Natural killer cell (primary cell): Measurements from ENCODE around the gene VAMP3. TPM values are rescaled to one million over a fixed set of nuclear protein-coding genes. Genes with fewer than 3 reads are reported as not detected.
A peak's percentile ranks its signal among the peaks of the same experiment; 100 is the strongest.
"Not testable (repeated sequence)": the region's sequence is repeated elsewhere in the genome, so short reads cannot be mapped to it uniquely, and the experiment has no call there.

ENCODE experiments used
- ATAC-seq, 3 donors: fragments of 150-1000 bp in 2 of 3; fragments of 200-7000 bp in 1 of 3; cut with Tn5 transposase; 1 replicate in 1 of 3; 2 replicates in 2 of 3; pipeline ENCODE4 v1.10.0; 2021; ENCODE audit warnings: mild to moderate bottlenecking in 2 of 3, moderate library complexity in 2 of 3
- DNase-seq, 2 donors: peaks; one replicate each; pipeline versions ENCODE4 v3.0.0 to v3.0.0-alpha.2; 2013 to 2021; ENCODE audit warnings: mixed read lengths in 1 of 2
- H3K27ac ChIP-seq: one replicate; pipeline ENCODE4 v1.5.1; 2013; ENCODE audit warnings: mild to moderate bottlenecking, low read length
- H3K27me3 ChIP-seq: one replicate; pipeline ENCODE4 v1.6.1; 2013; ENCODE audit warnings: low read length; ENCODE audit not compliant: control insufficient read depth, insufficient read depth
- H3K36me3 ChIP-seq: one replicate; pipeline ENCODE4 v1.6.1; 2013; ENCODE audit warnings: low read length; ENCODE audit not compliant: control insufficient read depth, insufficient read depth
- H3K4me1 ChIP-seq: one replicate; pipeline ENCODE4 v1.6.1; 2013; ENCODE audit warnings: low read length; ENCODE audit not compliant: control insufficient read depth, insufficient read depth
- H3K4me3 ChIP-seq: one replicate; pipeline ENCODE4 v1.5.1; 2013; ENCODE audit warnings: low read length
- H3K9me3 ChIP-seq: one replicate; pipeline ENCODE4 v1.6.1; 2013; ENCODE audit warnings: low read length; ENCODE audit not compliant: control insufficient read depth, insufficient read depth
- H3K27ac Mint-ChIP-seq, 2 donors: one replicate each; pipeline ENCODE4 v1.8.0; 2022; ENCODE audit warnings: mild to moderate bottlenecking in 2 of 2, mixed read lengths in 2 of 2, moderate library complexity in 1 of 2
- H3K27me3 Mint-ChIP-seq, 2 donors: one replicate each; pipeline ENCODE4 v1.8.0; 2022; ENCODE audit warnings: low read depth in 2 of 2, mixed read lengths in 2 of 2
- H3K36me3 Mint-ChIP-seq: one replicate; pipeline ENCODE4 v1.8.0; 2022; ENCODE audit warnings: mixed read lengths
- H3K4me1 Mint-ChIP-seq, 2 donors: one replicate each; pipeline ENCODE4 v1.8.0; 2022; ENCODE audit warnings: mixed read lengths in 2 of 2
- H3K4me3 Mint-ChIP-seq: one replicate; pipeline ENCODE4 v1.8.0; 2022; ENCODE audit warnings: mild to moderate bottlenecking, moderate library complexity, mixed read lengths
- H3K9me3 Mint-ChIP-seq, 2 donors: one replicate each; pipeline ENCODE4 v1.8.0; 2022; ENCODE audit warnings: mixed read lengths in 2 of 2
- WGBS: methylation state at CpG from one replicate; pipeline ENCODE4 v1.1.7; 2013; ENCODE audit warnings: missing lambda C conversion rate; ENCODE audit not compliant: insufficient coverage; 5-methylcytosine and 5-hydroxymethylcytosine counted together
- intact Hi-C: fragments of 100-400 bp; cut with micrococcal nuclease; formaldehyde crosslinking; loops from one replicate; pipeline ENCODE4 v1.14.2; 2022
- total RNA-seq, 4 donors: library from RNA; stranded (reverse); fragments of 120-200 nt in 1 of 4; gene quantifications; one replicate each; pipeline versions ENCODE4 v1.2.3 to v1.2.4, GENCODE V29; 2013 to 2022
- TF ChIP-seq, protein P1 (sequence below): fragments of 200-600 bp; IDR thresholded peaks from one replicate; pipeline ENCODE4 v1.8.0; 2022; ENCODE audit warnings: antibody characterized with exemption

The VAMP3 gene
- total RNA-seq, 3 donors from 2014 or later (not counting 1 experiment from before 2014, with no cell fraction given): 86.9 to 110 (median 92.2) TPM

DNA sequence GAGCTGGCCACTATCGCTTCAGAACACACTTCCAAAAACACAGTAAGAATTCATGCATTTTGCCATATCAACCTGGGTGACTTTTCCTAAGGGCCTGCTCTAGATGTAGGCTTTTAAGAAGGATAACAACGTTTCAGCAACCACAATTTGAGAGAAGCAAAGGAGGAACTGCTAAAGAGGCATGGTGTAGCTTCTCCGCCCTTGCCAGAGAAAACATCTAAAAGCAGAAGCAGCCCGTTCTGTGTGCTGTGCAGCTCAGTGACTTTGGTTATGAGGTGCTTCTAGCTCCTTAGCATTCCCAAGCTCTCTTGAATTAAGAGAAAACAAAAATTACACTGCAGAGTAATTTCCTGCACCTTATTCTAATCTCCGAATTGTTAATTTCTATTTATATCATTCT lies 15.7 kb downstream of the VAMP3 start:
- Mint-ChIP-seq H3K27me3 (no peaks in the 10 kb centered on the region), H3K4me3 (no peak overlapping the region), H3K4me1 (peaks cover 13 to 18% of the 10 kb centered on the region in 2 donors), H3K27ac (peak overlapping the region in 1 of 2 donors; percentile 53), H3K36me3 (peaks cover 25% of the 10 kb centered on the region), H3K9me3 (peaks cover 0 to 6% of the 10 kb centered on the region in 2 donors)
- no peak overlapping the region for H3K27ac ChIP-seq
- TF ChIP-seq, protein P1, sequence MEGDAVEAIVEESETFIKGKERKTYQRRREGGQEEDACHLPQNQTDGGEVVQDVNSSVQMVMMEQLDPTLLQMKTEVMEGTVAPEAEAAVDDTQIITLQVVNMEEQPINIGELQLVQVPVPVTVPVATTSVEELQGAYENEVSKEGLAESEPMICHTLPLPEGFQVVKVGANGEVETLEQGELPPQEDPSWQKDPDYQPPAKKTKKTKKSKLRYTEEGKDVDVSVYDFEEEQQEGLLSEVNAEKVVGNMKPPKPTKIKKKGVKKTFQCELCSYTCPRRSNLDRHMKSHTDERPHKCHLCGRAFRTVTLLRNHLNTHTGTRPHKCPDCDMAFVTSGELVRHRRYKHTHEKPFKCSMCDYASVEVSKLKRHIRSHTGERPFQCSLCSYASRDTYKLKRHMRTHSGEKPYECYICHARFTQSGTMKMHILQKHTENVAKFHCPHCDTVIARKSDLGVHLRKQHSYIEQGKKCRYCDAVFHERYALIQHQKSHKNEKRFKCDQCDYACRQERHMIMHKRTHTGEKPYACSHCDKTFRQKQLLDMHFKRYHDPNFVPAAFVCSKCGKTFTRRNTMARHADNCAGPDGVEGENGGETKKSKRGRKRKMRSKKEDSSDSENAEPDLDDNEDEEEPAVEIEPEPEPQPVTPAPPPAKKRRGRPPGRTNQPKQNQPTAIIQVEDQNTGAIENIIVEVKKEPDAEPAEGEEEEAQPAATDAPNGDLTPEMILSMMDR: no peak
- H3K27me3 ChIP-seq: no peaks in the 10 kb centered on the region
- 57% methylated on average over 4 of the region's 5 CpGs for WGBS
- DNase-seq (no peak), ATAC-seq (no peak)
- H3K4me1 ChIP-seq: peaks cover 24% of the 10 kb centered on the region
- no peak overlapping the region for H3K4me3 ChIP-seq
- peaks cover 7% of the 10 kb centered on the region for H3K36me3 ChIP-seq
- H3K9me3 ChIP-seq: peaks cover 8% of the 10 kb centered on the region
- intact Hi-C loops: loop anchor here (10.0 kb wide), 1 partner anchor 1002 kb away; the partner anchor contains the start of gene CAMTA1

- H3K27ac Mint-ChIP-seq: no peak overlapping the region
- Histone ChIP-seq H3K4me1 (peaks cover 3% of the 10 kb centered on the region), H3K9me3 (peaks cover 8% of the 10 kb centered on the region), H3K27ac (no peak overlapping the region), H3K27me3 (no peaks in the 10 kb centered on the region), H3K36me3 (peaks cover 7% of the 10 kb centered on the region), H3K4me3 (no peak overlapping the region)
- no peaks in the 10 kb centered on the region for H3K27me3 Mint-ChIP-seq
- DNase-seq: no peak
- H3K9me3 Mint-ChIP-seq: peaks cover 0 to 6% of the 10 kb centered on the region in 2 donors
- H3K4me3 Mint-ChIP-seq: no peak overlapping the region
- intact Hi-C loops: loop anchor here (10.0 kb wide), 1 partner anchor 1005 kb away; the partner anchor contains the start of gene CAMTA1
- ATAC-seq: no peak
- peaks cover 26% of the 10 kb centered on the region for H3K36me3 Mint-ChIP-seq
- TF ChIP-seq, protein P1: no peak
- peaks cover 0 to 4% of the 10 kb centered on the region in 2 donors for H3K4me1 Mint-ChIP-seq
- 86% methylated on average over 4 of the region's 5 CpGs for WGBS
These were observed 18.7 kb downstream of the VAMP3 start for GRCh38 chr1:7789828-7790227.

GRCh38 chr1:7791027-7791426 lies 19.9 kb downstream of the VAMP3 start:
- H3K4me1 ChIP-seq, H3K27ac Mint-ChIP-seq, H3K36me3 ChIP-seq, H3K4me3 ChIP-seq, H3K4me3 Mint-ChIP-seq, intact Hi-C loops, H3K27me3 Mint-ChIP-seq, H3K9me3 ChIP-seq, DNase-seq, H3K9me3 Mint-ChIP-seq, H3K4me1 Mint-ChIP-seq, H3K27me3 ChIP-seq, ATAC-seq, H3K27ac ChIP-seq: not testable (repeated sequence)
- 97% methylated on average over 3 of the region's 3 CpGs for WGBS
- H3K36me3 Mint-ChIP-seq: peaks cover 26% of the 10 kb centered on the region

DNA sequence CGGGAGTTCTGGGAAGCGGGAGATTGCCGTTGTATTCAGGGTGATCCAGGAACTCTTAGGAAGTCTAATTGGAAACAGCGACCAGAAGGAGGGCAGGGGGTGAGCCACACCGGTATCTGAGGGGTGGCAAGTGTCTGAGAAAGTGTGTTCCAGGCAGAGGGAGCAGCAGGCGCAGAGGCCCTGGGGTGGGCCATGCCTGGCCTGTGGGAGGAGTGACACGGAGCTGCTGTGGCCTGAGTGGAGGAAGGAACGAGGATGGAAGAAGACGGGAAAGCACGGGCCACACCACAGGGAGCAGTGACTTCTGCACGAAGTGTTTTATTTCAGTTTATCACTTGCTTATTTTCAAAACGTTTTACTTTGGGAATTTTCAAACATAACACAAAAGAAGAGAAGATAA lies 24.3 kb downstream of the VAMP3 start:
- intact Hi-C loops: no loop called here
- Mint-ChIP-seq H3K27me3 (no peaks in the 10 kb centered on the region), H3K27ac (no peak overlapping the region), H3K4me3 (no peak overlapping the region), H3K36me3 (peaks cover 11% of the 10 kb centered on the region), H3K9me3 (peaks cover 0 to 4% of the 10 kb centered on the region in 2 donors), H3K4me1 (no peaks in the 10 kb centered on the region)
- Histone ChIP-seq H3K27ac (no peak overlapping the region), H3K9me3 (peaks cover 8% of the 10 kb centered on the region), H3K27me3 (no peaks in the 10 kb centered on the region), H3K4me3 (no peak overlapping the region), H3K4me1 (no peaks in the 10 kb centered on the region), H3K36me3 (peaks cover 6% of the 10 kb centered on the region)
- 98% methylated on average over 12 of the region's 12 CpGs for WGBS
- DNase-seq: no peak
- TF ChIP-seq, protein P1: no peak
- ATAC-seq: no peak
